ENCODE data around the gene MYO1H. TPM values are rescaled to one million over a fixed set of nuclear protein-coding genes. Genes with fewer than 3 reads are reported as not detected.

Gene MYO1H
- total and polyA plus RNA-seq, 2 experiments from 2014 or later, result not detected

DNA sequence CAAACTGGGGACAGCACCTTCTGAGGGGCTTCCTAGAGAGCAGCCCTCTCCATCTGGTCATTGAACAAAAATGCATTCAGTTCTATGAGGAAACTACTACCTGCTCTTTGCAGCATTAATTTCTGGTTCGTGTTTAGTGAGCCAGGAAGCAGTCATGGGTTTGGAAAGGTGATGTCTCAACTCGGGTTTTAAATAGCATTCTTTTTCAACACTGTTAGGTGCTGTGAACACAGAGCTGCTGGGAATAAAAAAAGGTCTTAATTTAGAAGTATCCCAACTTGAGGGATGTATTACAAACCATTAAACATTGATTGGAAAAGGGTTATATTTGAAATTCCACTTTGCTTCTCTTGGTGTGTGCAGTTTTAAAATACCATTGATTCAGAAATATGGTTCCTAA is 9.3 kb downstream of the MYO1H start:
- Histone ChIP-seq H3K4me1 (ENCODE audit: insufficient read depth) (no peaks in the 10 kb centered on the region), H3K27me3 (ENCODE audit: insufficient read depth) (no peaks in the 10 kb centered on the region), H3K79me2 (replicated peaks; ENCODE audit: insufficient read depth) (no peaks in the 10 kb centered on the region), H3K36me3 (ENCODE audit: insufficient read depth) (no peaks in the 10 kb centered on the region), H3F3A (replicated peaks; ENCODE audit: low read depth) (no peaks in the 10 kb centered on the region), H3K4me3 (no peak overlapping the region), H3K9me2 (ENCODE audit: insufficient read depth) (no peaks in the 10 kb centered on the region; the same call in 1 of the 2 replicates), H4K20me1 (replicated peaks; ENCODE audit: insufficient read depth) (no peaks in the 10 kb centered on the region), H3K4me2 (no peak overlapping the region), H3K27ac (ENCODE audit: low read depth) (no peak overlapping the region), H2AFZ (peak overlapping the region; percentile 69; the same call in 1 of the 2 replicates)
- Mint-ChIP-seq H3K4me3 (no peak overlapping the region), H3K27ac (no peak overlapping the region), H3K27me3 (ENCODE audit: insufficient read depth, low read depth, poor library complexity) (peaks cover 2% of the 10 kb centered on the region), H3K9me3 (no peaks in the 10 kb centered on the region), H3K36me3 (ENCODE audit: low read depth) (no peaks in the 10 kb centered on the region), H3K4me1 (peaks cover 2% of the 10 kb centered on the region; the same call in 1 of the 3 replicates)
- TF ChIP-seq ZNF114 (CRISPR knock-in tag; IDR thresholded peaks at IDR 0.05), result no peak
- no peak for TF ChIP-seq EZH2 (IDR thresholded peaks at IDR 0.05; ENCODE audit: low read depth, unreplicated experiment)
- TF ChIP-seq, protein P1, sequence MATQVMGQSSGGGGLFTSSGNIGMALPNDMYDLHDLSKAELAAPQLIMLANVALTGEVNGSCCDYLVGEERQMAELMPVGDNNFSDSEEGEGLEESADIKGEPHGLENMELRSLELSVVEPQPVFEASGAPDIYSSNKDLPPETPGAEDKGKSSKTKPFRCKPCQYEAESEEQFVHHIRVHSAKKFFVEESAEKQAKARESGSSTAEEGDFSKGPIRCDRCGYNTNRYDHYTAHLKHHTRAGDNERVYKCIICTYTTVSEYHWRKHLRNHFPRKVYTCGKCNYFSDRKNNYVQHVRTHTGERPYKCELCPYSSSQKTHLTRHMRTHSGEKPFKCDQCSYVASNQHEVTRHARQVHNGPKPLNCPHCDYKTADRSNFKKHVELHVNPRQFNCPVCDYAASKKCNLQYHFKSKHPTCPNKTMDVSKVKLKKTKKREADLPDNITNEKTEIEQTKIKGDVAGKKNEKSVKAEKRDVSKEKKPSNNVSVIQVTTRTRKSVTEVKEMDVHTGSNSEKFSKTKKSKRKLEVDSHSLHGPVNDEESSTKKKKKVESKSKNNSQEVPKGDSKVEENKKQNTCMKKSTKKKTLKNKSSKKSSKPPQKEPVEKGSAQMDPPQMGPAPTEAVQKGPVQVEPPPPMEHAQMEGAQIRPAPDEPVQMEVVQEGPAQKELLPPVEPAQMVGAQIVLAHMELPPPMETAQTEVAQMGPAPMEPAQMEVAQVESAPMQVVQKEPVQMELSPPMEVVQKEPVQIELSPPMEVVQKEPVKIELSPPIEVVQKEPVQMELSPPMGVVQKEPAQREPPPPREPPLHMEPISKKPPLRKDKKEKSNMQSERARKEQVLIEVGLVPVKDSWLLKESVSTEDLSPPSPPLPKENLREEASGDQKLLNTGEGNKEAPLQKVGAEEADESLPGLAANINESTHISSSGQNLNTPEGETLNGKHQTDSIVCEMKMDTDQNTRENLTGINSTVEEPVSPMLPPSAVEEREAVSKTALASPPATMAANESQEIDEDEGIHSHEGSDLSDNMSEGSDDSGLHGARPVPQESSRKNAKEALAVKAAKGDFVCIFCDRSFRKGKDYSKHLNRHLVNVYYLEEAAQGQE (IDR thresholded peaks at IDR 0.05; ENCODE audit: unreplicated experiment), result no peak
- TF ChIP-seq, protein P2, sequence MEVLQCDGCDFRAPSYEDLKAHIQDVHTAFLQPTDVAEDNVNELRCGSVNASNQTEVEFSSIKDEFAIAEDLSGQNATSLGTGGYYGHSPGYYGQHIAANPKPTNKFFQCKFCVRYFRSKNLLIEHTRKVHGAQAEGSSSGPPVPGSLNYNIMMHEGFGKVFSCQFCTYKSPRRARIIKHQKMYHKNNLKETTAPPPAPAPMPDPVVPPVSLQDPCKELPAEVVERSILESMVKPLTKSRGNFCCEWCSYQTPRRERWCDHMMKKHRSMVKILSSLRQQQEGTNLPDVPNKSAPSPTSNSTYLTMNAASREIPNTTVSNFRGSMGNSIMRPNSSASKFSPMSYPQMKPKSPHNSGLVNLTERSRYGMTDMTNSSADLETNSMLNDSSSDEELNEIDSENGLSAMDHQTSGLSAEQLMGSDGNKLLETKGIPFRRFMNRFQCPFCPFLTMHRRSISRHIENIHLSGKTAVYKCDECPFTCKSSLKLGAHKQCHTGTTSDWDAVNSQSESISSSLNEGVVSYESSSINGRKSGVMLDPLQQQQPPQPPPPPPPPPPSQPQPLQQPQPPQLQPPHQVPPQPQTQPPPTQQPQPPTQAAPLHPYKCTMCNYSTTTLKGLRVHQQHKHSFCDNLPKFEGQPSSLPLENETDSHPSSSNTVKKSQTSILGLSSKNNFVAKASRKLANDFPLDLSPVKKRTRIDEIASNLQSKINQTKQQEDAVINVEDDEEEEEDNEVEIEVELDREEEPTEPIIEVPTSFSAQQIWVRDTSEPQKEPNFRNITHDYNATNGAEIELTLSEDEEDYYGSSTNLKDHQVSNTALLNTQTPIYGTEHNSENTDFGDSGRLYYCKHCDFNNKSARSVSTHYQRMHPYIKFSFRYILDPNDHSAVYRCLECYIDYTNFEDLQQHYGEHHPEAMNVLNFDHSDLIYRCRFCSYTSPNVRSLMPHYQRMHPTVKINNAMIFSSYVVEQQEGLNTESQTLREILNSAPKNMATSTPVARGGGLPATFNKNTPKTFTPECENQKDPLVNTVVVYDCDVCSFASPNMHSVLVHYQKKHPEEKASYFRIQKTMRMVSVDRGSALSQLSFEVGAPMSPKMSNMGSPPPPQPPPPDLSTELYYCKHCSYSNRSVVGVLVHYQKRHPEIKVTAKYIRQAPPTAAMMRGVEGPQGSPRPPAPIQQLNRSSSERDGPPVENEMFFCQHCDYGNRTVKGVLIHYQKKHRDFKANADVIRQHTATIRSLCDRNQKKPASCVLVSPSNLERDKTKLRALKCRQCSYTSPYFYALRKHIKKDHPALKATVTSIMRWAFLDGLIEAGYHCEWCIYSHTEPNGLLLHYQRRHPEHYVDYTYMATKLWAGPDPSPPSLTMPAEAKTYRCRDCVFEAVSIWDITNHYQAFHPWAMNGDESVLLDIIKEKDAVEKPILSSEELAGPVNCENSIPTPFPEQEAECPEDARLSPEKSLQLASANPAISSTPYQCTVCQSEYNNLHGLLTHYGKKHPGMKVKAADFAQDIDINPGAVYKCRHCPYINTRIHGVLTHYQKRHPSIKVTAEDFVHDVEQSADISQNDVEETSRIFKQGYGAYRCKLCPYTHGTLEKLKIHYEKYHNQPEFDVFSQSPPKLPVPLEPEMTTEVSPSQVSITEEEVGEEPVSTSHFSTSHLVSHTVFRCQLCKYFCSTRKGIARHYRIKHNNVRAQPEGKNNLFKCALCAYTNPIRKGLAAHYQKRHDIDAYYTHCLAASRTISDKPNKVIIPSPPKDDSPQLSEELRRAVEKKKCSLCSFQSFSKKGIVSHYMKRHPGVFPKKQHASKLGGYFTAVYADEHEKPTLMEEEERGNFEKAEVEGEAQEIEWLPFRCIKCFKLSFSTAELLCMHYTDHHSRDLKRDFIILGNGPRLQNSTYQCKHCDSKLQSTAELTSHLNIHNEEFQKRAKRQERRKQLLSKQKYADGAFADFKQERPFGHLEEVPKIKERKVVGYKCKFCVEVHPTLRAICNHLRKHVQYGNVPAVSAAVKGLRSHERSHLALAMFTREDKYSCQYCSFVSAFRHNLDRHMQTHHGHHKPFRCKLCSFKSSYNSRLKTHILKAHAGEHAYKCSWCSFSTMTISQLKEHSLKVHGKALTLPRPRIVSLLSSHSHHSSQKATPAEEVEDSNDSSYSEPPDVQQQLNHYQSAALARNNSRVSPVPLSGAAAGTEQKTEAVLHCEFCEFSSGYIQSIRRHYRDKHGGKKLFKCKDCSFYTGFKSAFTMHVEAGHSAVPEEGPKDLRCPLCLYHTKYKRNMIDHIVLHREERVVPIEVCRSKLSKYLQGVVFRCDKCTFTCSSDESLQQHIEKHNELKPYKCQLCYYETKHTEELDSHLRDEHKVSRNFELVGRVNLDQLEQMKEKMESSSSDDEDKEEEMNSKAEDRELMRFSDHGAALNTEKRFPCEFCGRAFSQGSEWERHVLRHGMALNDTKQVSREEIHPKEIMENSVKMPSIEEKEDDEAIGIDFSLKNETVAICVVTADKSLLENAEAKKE (CRISPR knock-in tag; IDR thresholded peaks at IDR 0.05), result no peak
- TF ChIP-seq JUNB (IDR thresholded peaks at IDR 0.05; ENCODE audit: unreplicated experiment), result no peak
- TF ChIP-seq CREB1 (CRISPR knock-in tag; IDR thresholded peaks at IDR 0.05; ENCODE audit: low read depth), result no peak
- TF ChIP-seq ZNF331 (CRISPR knock-in tag; IDR thresholded peaks at IDR 0.05; ENCODE audit: low read depth), result no peak
- TF ChIP-seq EZH2phosphoT487 (IDR thresholded peaks at IDR 0.05; ENCODE audit: unreplicated experiment), result no peak
- TF ChIP-seq, protein P3, sequence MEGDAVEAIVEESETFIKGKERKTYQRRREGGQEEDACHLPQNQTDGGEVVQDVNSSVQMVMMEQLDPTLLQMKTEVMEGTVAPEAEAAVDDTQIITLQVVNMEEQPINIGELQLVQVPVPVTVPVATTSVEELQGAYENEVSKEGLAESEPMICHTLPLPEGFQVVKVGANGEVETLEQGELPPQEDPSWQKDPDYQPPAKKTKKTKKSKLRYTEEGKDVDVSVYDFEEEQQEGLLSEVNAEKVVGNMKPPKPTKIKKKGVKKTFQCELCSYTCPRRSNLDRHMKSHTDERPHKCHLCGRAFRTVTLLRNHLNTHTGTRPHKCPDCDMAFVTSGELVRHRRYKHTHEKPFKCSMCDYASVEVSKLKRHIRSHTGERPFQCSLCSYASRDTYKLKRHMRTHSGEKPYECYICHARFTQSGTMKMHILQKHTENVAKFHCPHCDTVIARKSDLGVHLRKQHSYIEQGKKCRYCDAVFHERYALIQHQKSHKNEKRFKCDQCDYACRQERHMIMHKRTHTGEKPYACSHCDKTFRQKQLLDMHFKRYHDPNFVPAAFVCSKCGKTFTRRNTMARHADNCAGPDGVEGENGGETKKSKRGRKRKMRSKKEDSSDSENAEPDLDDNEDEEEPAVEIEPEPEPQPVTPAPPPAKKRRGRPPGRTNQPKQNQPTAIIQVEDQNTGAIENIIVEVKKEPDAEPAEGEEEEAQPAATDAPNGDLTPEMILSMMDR (conservative IDR thresholded peaks at IDR 0.05; ENCODE audit: low read depth in 2 of 2), result no peak
- TF ChIP-seq POLR2AphosphoS5 (IDR thresholded peaks at IDR 0.05; ENCODE audit: low read depth), result no peak
- TF ChIP-seq, protein P4, sequence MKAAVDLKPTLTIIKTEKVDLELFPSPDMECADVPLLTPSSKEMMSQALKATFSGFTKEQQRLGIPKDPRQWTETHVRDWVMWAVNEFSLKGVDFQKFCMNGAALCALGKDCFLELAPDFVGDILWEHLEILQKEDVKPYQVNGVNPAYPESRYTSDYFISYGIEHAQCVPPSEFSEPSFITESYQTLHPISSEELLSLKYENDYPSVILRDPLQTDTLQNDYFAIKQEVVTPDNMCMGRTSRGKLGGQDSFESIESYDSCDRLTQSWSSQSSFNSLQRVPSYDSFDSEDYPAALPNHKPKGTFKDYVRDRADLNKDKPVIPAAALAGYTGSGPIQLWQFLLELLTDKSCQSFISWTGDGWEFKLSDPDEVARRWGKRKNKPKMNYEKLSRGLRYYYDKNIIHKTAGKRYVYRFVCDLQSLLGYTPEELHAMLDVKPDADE (IDR thresholded peaks at IDR 0.05), result no peak
- no peak for TF ChIP-seq STAT1 (IDR thresholded peaks at IDR 0.05; ENCODE audit: unreplicated experiment)
- TF ChIP-seq NANOG (IDR thresholded peaks at IDR 0.05; ENCODE audit: borderline replicate concordance), result no peak
- DNase-seq (ENCODE audit: low spot score) (no peak), ATAC-seq (no peak)

Data from GM23338 (cell line).